Bronchial epithelial cell (primary cell): Measurements from ENCODE around the gene MED10. TPM values are rescaled to one million over a fixed set of nuclear protein-coding genes. Genes with fewer than 3 reads are reported as not detected.

ENCODE experiments used
- DNase-seq: peaks from one replicate; pipeline ENCODE4 v3.0.0-alpha.2; 2010; ENCODE audit warnings: low read depth
- FAIRE-seq: peaks from 2 replicates; lab custom pipeline; 2011; peaks lifted over from hg19 to GRCh38; lab: Jason Lieb, UNC
- H3K27me3 ChIP-seq: 2 replicates; pipeline ENCODE4 v1.5.1; 2011; ENCODE audit warnings: low read length; ENCODE audit not compliant: control insufficient read depth, insufficient read depth
- H3K36me3 ChIP-seq: 2 replicates; pipeline ENCODE4 v1.5.1; 2011; ENCODE audit warnings: low read length; ENCODE audit not compliant: control insufficient read depth, insufficient read depth
- H3K4me3 ChIP-seq: 2 replicates; pipeline ENCODE4 v1.5.1; 2011; ENCODE audit warnings: mild to moderate bottlenecking, low read depth, low read length, control low read depth
- total RNA-seq: library from RNA; depleted of rRNA; stranded (reverse); fragments of >200 nt; gene quantifications from 2 replicates; pipeline ENCODE4 v1.2.1, GENCODE V29; 2014
- TF ChIP-seq, protein P1 (sequence below): IDR thresholded peaks from 2 replicates; pipeline ENCODE4 v1.5.1; 2011; ENCODE audit warnings: mild to moderate bottlenecking, moderate library complexity, low read length, control low read depth, inconsistent platforms; ENCODE audit not compliant: insufficient read depth, severe bottlenecking

The MED10 gene
- total RNA-seq, 1 donor from 2014 or later: 13.2 TPM

DNA sequence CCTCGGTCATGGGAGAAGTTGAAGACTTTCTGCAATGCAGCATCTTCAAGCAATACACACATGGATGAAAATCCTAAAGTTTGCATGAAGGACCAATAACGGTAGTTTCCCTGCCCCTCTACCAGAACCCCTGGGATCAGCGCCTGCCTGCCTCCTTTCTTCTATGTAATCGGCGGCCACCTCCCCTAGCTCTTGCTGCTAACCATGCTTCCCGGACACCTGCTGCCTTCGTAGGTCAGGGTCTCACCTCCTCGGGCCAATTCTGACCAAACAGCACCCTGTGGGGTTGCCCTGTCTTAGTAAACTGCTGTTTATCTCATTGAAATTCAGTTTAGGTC is 388 bp upstream of the MED10 start:
- no peak for FAIRE-seq
- Histone ChIP-seq H3K36me3 (peaks cover 14% of the 10 kb centered on the region), H3K27me3 (no peaks in the 10 kb centered on the region), H3K4me3 (peak overlapping the region; percentile 92)
- TF ChIP-seq, protein P1, sequence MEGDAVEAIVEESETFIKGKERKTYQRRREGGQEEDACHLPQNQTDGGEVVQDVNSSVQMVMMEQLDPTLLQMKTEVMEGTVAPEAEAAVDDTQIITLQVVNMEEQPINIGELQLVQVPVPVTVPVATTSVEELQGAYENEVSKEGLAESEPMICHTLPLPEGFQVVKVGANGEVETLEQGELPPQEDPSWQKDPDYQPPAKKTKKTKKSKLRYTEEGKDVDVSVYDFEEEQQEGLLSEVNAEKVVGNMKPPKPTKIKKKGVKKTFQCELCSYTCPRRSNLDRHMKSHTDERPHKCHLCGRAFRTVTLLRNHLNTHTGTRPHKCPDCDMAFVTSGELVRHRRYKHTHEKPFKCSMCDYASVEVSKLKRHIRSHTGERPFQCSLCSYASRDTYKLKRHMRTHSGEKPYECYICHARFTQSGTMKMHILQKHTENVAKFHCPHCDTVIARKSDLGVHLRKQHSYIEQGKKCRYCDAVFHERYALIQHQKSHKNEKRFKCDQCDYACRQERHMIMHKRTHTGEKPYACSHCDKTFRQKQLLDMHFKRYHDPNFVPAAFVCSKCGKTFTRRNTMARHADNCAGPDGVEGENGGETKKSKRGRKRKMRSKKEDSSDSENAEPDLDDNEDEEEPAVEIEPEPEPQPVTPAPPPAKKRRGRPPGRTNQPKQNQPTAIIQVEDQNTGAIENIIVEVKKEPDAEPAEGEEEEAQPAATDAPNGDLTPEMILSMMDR: no peak
- no peak for DNase-seq

DNA sequence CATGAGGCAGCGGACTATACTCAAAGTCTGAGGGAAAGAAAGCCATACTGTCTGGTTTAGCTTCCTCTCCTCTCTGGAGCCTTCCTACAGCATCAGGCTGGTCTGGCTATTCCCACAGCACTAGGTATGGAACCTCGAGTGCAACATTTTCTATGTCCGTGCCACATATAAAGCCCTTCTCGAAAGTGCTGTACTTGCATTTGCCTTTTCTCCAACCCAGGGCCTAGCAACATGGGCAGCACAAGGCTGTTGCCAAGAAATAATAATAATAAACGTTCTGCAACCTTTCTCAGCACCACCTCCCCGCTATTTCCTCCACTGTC is 804 bp downstream of the MED10 start:
- Histone ChIP-seq H3K4me3 (peak overlapping the region; percentile 92), H3K36me3 (peaks cover 20% of the 10 kb centered on the region), H3K27me3 (no peaks in the 10 kb centered on the region)
- TF ChIP-seq, protein P1: no peak
- FAIRE-seq (no peak), DNase-seq (no peak)

DNA sequence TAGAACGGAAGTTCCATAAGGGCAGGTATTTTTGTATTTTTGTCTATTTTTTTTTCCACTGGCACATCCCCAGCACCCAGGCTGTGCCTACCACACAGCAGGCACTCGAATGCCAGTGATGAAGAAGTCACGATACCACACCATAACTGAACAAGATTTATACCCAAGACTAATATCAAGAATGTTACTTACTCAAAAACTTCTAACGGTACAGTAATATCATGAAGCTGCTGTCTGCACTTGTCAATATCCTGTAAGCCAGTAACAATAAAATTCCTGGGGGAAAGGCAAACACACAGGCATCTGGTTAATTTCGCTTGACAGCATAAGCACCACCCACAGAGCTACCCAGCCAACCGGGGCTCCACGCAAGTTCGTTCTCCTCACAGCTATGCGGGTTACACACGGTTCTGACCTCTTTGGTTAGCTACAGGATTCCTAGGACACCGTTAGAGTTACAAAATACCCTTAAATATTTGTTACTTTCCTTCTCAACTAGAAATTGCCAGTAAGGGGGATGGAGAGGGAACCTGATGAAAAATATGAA is 1.3 kb downstream of the MED10 start:
- TF ChIP-seq, protein P1: no peak

DNA sequence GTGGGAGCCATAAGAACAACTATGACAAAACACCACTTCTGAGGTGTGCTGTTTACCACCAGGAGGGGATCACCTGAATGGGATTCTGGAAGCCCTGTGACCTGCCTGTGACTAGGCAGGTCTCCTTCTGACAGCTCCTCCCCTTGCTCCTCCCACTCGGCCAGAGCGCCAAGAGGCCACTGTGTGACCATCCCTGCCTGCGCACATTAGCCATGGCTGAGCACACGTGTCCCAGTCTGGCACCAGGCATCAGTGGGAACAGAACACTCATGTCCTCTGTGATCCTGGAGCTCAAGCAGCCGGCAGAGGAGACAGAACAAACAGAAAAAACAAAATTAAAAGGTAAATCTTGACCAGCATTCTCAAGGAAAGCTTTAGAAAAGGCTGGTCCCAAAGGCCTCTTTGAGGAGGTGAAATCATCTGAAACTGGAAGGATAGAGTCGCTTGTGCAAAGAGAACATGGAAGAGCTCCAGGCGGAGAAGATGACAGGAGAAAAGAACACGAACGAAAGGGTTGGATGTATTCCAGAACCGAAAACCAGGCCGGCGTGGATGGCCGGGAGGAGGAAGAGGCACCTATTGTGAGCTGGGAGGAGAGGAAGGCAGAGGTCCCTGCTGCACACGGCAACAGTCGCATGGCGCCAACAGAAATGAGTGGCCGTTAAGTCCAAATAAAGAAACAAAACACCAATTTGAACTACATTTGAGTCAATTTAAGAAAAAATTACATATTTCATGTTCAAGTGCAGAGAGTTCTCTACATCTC is 5.1 kb downstream of the MED10 start:
- DNase-seq: no peak
- FAIRE-seq: no peak
- Histone ChIP-seq H3K36me3 (peaks cover 25% of the 10 kb centered on the region), H3K4me3 (no peak overlapping the region), H3K27me3 (no peaks in the 10 kb centered on the region)
- TF ChIP-seq, protein P1: no peak

More for the DNA sequence above, 1.3 kb downstream of the MED10 start:
- Histone ChIP-seq H3K36me3 (peaks cover 22% of the 10 kb centered on the region), H3K27me3 (no peaks in the 10 kb centered on the region), H3K4me3 (peak overlapping the region; percentile 92)
- no peak for DNase-seq
- FAIRE-seq: no peak

DNA sequence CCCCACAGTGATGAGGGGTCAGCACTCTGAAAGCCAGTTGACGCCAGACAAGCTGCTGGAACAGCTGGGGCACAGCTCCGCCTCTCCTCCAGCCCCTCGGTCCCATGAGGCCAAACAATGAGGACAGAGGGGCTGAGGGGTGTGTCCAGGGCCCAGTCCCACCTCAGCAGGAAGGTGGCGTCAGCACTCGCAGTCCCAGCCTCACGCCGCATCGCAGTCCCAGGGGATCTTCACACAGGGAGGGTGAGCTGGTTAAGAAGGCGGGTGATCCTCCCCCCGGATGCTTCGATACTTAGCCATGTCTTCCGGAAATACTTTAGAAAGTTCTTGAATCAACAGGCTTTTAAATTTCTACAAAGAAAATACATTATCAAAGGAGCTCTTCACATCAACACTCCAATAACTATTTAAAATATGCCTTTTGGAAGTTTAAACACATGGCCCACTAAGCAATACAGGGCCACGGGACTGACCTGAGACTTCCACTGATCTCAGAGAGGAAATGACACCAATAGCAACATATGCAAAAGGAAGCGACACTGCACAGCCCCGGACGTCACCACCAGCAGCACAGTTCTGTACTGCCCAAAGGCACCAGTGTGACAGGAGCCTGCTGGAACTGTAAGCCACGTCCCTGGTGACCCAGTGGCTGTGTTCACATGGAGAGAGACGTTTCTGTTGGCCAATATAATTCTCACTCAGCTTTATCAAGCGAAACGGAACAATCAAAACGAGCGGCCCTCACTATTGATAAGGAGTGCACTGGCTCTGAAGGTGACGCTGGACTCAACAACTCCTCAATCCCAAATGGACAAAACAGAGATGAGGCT is 5.9 kb downstream of the MED10 start:
- DNase-seq (no peak), FAIRE-seq (no peak)
- H3K4me3 ChIP-seq: no peak overlapping the region
- TF ChIP-seq, protein P1: no peak
- peaks cover 25% of the 10 kb centered on the region for H3K36me3 ChIP-seq
- H3K27me3 ChIP-seq: no peaks in the 10 kb centered on the region
